IMR-90 (cell line): ENCODE results near the gene D2HGDH. TPM values are rescaled to one million over a fixed set of nuclear protein-coding genes. Genes with fewer than 3 reads are reported as not detected.

Source experiments
- ATAC-seq: fragments of 200-7000 bp; cut with Tn5 transposase; 2 replicates; pipeline ENCODE4 v1.9.1; 2020; ENCODE audit warnings: low read depth, mild to moderate bottlenecking, moderate library complexity
- BruUV-seq: library from RNA; stranded (reverse); fragments of 400-500 nt; replicated peaks from 2 replicates; lab custom pipeline; 2021; lab: Mats Ljungman, UMichigan
- CTCF ChIA-PET: fragments of 300-600 bp; formaldehyde crosslinking; extraction: SDS; loops from one replicate; lab custom pipeline; 2021; ENCODE audit warnings: antibody characterized with exemption; lab: Yijun Ruan, JAX
- POLR2A ChIA-PET: fragments of 300-600 bp; sonication (Branson Sonifier 250); formaldehyde crosslinking; loops from one replicate; lab custom pipeline; 2022; ENCODE audit warnings: antibody characterized with exemption; ENCODE audit not compliant: unreplicated experiment; lab: Charles Lee
- DNase-seq: peaks from one replicate; pipeline ENCODE4 v3.0.0; 2013
- H2AFZ ChIP-seq: replicated peaks from 2 replicates; pipeline ENCODE3; 2013; ENCODE audit warnings: low read length, mild to moderate bottlenecking; ENCODE audit not compliant: poor library complexity
- H2AK5ac ChIP-seq: 2 replicates; pipeline ENCODE4 v1.6.1; 2013; ENCODE audit warnings: low read depth, low read length, inconsistent platforms
- H2AK9ac ChIP-seq: replicated peaks from 2 replicates; pipeline ENCODE3; 2013; ENCODE audit warnings: mild to moderate bottlenecking, low read depth, low read length, moderate library complexity; ENCODE audit not compliant: poor library complexity
- H2BK120ac ChIP-seq: 2 replicates; pipeline ENCODE4 v1.6.1; 2013; ENCODE audit warnings: low read depth, low read length, inconsistent platforms
- H2BK15ac ChIP-seq: 3 replicates; pipeline ENCODE4 v1.6.1; 2013; ENCODE audit warnings: low read depth, low read length, inconsistent platforms
- H2BK20ac ChIP-seq: 2 replicates; pipeline ENCODE4 v1.6.1; 2013; ENCODE audit warnings: low read depth, mild to moderate bottlenecking, inconsistent platforms, low read length, moderate library complexity
- H2BK5ac ChIP-seq: 2 replicates; pipeline ENCODE4 v1.6.1; 2013; ENCODE audit warnings: mild to moderate bottlenecking, low read depth, low read length, inconsistent platforms; ENCODE audit not compliant: poor library complexity, severe bottlenecking
- H3K14ac ChIP-seq: replicated peaks from 2 replicates; pipeline ENCODE4 v1.6.1; 2013; ENCODE audit warnings: low read depth, low read length, inconsistent platforms
- H3K18ac ChIP-seq: 2 replicates; pipeline ENCODE4 v1.6.1; 2013; ENCODE audit warnings: low read depth, low read length, control low read depth
- H3K23ac ChIP-seq: 2 replicates; pipeline ENCODE4 v1.6.1; 2013; ENCODE audit warnings: low read depth, low read length, inconsistent platforms
- H3K27ac ChIP-seq: 2 replicates; pipeline ENCODE4 v1.5.1; 2013; ENCODE audit warnings: mild to moderate bottlenecking, control low read depth, low read length; ENCODE audit not compliant: insufficient read depth
- H3K27me3 ChIP-seq: 2 replicates; pipeline ENCODE4 v1.6.1; 2013; ENCODE audit warnings: low read length; ENCODE audit not compliant: control insufficient read depth, insufficient read depth
- H3K36me3 ChIP-seq: 2 replicates; pipeline ENCODE4 v1.6.1; 2013; ENCODE audit warnings: low read length, mixed read lengths; ENCODE audit not compliant: control insufficient read depth, insufficient read depth
- H3K4ac ChIP-seq: 2 replicates; pipeline ENCODE4 v1.6.1; 2013; ENCODE audit warnings: low read depth, low read length, inconsistent platforms
- H3K4me1 ChIP-seq: 2 replicates; pipeline ENCODE4 v1.6.1; 2013; ENCODE audit warnings: low read length, mixed read lengths; ENCODE audit not compliant: control insufficient read depth, insufficient read depth
- H3K4me2 ChIP-seq: 2 replicates; pipeline ENCODE4 v1.6.1; 2013; ENCODE audit warnings: low read depth, mild to moderate bottlenecking, control low read depth, low read length, moderate library complexity
- H3K4me3 ChIP-seq: 2 replicates; pipeline ENCODE4 v1.5.1; 2013; ENCODE audit warnings: low read depth, mild to moderate bottlenecking, control low read depth, low read length, moderate library complexity; ENCODE audit not compliant: insufficient read depth
- H3K56ac ChIP-seq: 2 replicates; pipeline ENCODE4 v1.6.1; 2013; ENCODE audit warnings: low read length, inconsistent platforms; ENCODE audit not compliant: insufficient read depth; ENCODE audit errors: extremely low read depth
- H3K79me1 ChIP-seq, 2 experiments: 2 replicates each; pipeline ENCODE4 v1.6.1; 2013; ENCODE audit warnings: low read length in 2 of 2, inconsistent platforms in 1 of 2, low read depth in 1 of 2
- H3K9ac ChIP-seq: 2 replicates; pipeline ENCODE4 v1.6.1; 2013; ENCODE audit warnings: low read depth, low read length, control low read depth
- H3K9me1 ChIP-seq: 2 replicates; pipeline ENCODE4 v1.6.1; 2013; ENCODE audit warnings: low read length, inconsistent platforms; ENCODE audit not compliant: insufficient read depth
- H3K9me3 ChIP-seq: 2 replicates; pipeline ENCODE4 v1.6.1; 2013; ENCODE audit warnings: low read length; ENCODE audit not compliant: control insufficient read depth, insufficient read depth
- H4K20me1 ChIP-seq: 2 replicates; pipeline ENCODE4 v1.6.1; 2013; ENCODE audit warnings: low read length, inconsistent platforms; ENCODE audit not compliant: insufficient read depth
- H4K5ac ChIP-seq: 2 replicates; pipeline ENCODE4 v1.6.1; 2013; ENCODE audit warnings: mild to moderate bottlenecking, low read depth, low read length, control low read depth
- H4K8ac ChIP-seq, 2 experiments: 2 replicates each; pipeline ENCODE4 v1.6.1; 2013; ENCODE audit warnings: low read depth in 2 of 2, low read length in 2 of 2, control low read depth in 1 of 2, inconsistent platforms in 1 of 2
- H4K91ac ChIP-seq: 2 replicates; pipeline ENCODE4 v1.6.1; 2013; ENCODE audit warnings: low read depth, low read length, inconsistent platforms; ENCODE audit not compliant: insufficient read depth
- CEBPB ChIP-seq: IDR thresholded peaks from 2 replicates; pipeline ENCODE4 v1.6.1; 2012; ENCODE audit warnings: low read depth, low read length, improper control_type of control experiment
- CHD1 ChIP-seq: IDR thresholded peaks from 2 replicates; pipeline ENCODE4 v1.6.1; 2012; ENCODE audit warnings: low read depth, low read length, improper control_type of control experiment
- WGBS, 2 experiments: methylation state at CpG; one replicate each; pipeline versions ENCODE4 v1.1.5 to v1.1.7; 2013; ENCODE audit warnings: missing lambda C conversion rate in 2 of 2; ENCODE audit not compliant: insufficient read length in 1 of 2; ENCODE audit errors: extremely low coverage in 2 of 2; 5-methylcytosine and 5-hydroxymethylcytosine counted together
- dilution Hi-C: fragments of 300-500 bp; cut with HindIII; formaldehyde crosslinking; loops from one replicate; pipeline ENCODE4 v1.14.3; 2018; ENCODE audit warnings: low sequenced_read_pairs; ENCODE audit not compliant: unreplicated experiment
- in situ Hi-C: fragments of 300-500 bp; cut with MboI; formaldehyde crosslinking; loops from 3 replicates; pipeline ENCODE4 v1.14.3; 2019; ENCODE audit warnings: low sequenced_read_pairs, inconsistent platforms, mixed read lengths
- intact Hi-C: fragments of 100-400 bp; cut with micrococcal nuclease; formaldehyde crosslinking; loops from 2 replicates; pipeline ENCODE4 v1.10.0; 2022
- polyA plus RNA-seq, 3 experiments: library from polyadenylated mRNA; depleted of rRNA; stranded (reverse); fragments of >200 nt; gene quantifications; 2 replicates each; pipeline ENCODE4 v1.2.3, GENCODE V29; 2012; ENCODE audit warnings: low replicate concordance in 1 of 3
- total RNA-seq: library from RNA; depleted of rRNA; stranded (reverse); fragments of >200 nt; gene quantifications from 2 replicates; pipeline ENCODE4 v1.2.3, GENCODE V29; 2012

Gene D2HGDH
- total and polyA plus RNA-seq, 2 of the 4 experiments (the other 2 are of a cell fraction), result 6.3 to 22.1 TPM

GRCh38 chr2:241760301-241760771 is 25.9 kb downstream of the D2HGDH start:
- ChIA-PET CTCF (no interaction called here), POLR2A (no interaction called here)
- Histone ChIP-seq H4K8ac (no peak overlapping the region), H3K23ac (no peak overlapping the region), H3K79me1 (peaks cover 0 to 5% of the 10 kb centered on the region in 2 experiments; a peak in 1 of 4 replicates), H3K27me3 (no peaks in the 10 kb centered on the region), H3K14ac (no peak overlapping the region), H3K27ac (no peak overlapping the region), H3K18ac (no peak overlapping the region), H2BK15ac (no peak overlapping the region), H2BK5ac (no peak overlapping the region), H3K36me3 (peaks cover 33% of the 10 kb centered on the region), H3K9ac (no peak overlapping the region), H3K9me3 (no peaks in the 10 kb centered on the region), H2AFZ (peak overlapping the region; percentile 32), H3K56ac (no peak overlapping the region), H4K91ac (no peak overlapping the region), H2BK120ac (no peak overlapping the region), H3K4ac (no peak overlapping the region), H4K5ac (no peak overlapping the region), H4K20me1 (peaks cover 7% of the 10 kb centered on the region), H3K4me2 (no peak overlapping the region), H3K4me3 (no peak overlapping the region), H2AK9ac (no peak overlapping the region), H3K9me1 (no peaks in the 10 kb centered on the region), H2BK20ac (no peak overlapping the region), H2AK5ac (no peak overlapping the region), H3K4me1 (no peaks in the 10 kb centered on the region)
- dilution Hi-C loops, result no loop called here
- 100% methylated on average over 4 of the region's 17 CpGs; no CpG with 5 or more reads in 1 of the 2 experiments for WGBS, 2 experiments
- BruUV-seq, result no TSS peak
- TF ChIP-seq CHD1 (no peak), CEBPB (peak; percentile 56)
- intact Hi-C loops, result no loop called here
- in situ Hi-C loops, result no loop called here
- no peak for DNase-seq
- ATAC-seq, result no peak
